HG02938 (cell line): ENCODE results near the gene IFT52.

Experiments used
- ATAC-seq: cut with Tn5 transposase; IDR thresholded peaks from one replicate; pipeline ENCODE4 v1.9.1; 2021; ENCODE audit warnings: mild to moderate bottlenecking, moderate library complexity; ENCODE audit not compliant: unreplicated experiment

Gene IFT52

GRCh38 chr20:43689165-43689564 lies 98.4 kb downstream of the IFT52 start:
- no peak for ATAC-seq

DNA sequence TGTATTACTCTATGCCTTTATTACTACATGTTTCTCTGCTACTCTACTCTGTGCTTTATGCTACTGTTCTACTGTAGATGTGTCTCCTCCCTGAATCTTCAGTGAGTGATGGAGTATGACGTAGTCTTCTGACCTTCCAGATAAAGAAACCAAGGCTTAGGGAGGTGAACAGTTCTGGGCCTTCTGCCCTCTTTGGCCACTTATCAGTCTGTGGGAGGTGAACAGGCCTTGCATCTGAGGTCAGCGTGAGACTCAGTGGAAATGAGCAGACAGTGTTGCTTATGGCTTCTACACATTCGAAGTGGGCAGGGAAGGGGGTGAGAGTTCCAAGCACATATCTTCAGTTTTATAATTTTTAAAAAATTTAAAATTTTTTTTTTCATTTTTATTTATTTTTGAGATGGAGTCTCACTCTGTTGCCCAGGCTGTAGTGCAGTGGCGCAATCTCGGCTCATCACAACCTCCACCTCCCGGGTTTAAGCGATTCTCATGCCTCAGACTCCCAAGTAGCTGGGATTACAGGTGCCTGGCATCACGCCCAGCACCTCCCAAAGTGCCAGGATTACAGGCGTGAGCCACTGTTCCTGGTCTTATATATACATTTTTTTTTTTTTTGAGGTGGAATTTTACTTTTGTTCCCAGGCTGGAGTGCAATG lies 100.3 kb downstream of the IFT52 start:
- no peak for ATAC-seq

- ATAC-seq, result peak; percentile 47
Observed at GRCh38 chr20:43691928-43692524, 101.3 kb downstream of the IFT52 start.

DNA sequence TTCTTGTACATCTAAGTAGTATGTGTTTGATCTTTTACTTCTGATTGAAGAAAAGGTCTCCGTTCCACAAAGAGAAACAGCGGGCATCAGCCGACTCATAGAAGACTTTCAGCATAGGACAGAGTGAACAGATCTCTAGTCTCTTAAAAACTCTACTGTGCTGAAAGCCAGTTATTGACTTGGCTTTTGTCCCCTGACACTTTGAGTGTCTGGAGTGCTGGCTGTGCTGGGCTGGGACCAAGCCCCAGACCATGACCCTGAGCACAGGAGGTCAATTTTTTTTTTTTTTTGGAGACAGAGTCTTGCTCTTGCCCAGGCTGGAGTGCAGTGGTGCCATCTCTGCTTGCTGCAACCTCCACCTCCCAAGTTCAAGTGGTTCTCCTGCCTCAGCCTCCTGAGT lies 104.0 kb downstream of the IFT52 start:
- ATAC-seq, result no peak

DNA sequence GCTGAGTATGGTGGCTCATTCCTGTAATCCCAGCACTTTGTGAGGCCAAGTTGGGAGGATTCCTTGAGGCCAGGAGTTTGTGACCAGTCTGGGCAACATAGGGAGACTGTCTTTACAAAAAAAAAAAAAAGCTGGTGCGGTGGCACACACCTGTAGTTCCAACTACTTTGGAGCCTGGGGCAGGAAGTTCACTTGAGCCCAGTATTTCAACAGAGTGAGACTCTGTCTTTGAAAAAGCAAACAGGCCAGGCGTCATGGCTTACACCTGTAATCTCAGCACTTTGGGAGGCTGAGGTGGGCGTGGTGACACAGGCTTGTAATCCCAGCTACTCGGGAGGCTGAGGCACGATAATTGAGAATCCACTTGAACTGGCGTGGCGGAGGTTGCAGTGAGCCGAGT lies 104.8 kb downstream of the IFT52 start:
- no peak for ATAC-seq
